Measurements from ENCODE around the gene KLLN.
"Not testable (repeated sequence)": the region's sequence is repeated elsewhere in the genome, so short reads cannot be mapped to it uniquely, and the experiment has no call there.

KLLN gene

DNA sequence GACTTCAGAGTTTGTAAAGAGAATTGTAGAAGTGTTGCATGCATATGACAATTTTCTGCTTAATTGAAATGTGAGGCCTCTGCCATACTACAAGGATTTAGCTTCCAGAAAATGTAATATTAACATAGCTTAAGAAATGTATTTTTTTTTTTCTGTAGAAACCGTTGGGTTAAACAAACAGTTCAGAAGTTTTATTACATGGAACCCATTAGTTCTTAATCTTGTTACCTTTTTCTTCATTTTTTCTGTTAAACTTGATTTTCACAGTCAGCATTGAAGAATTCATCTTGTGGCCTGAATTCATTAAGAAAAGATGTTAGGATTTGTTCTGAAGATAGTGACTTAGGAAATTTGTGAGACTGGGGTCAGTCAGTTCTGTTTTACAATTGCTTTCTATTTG is 4.9 kb upstream of the KLLN start:
- no peak for DNase-seq

DNA sequence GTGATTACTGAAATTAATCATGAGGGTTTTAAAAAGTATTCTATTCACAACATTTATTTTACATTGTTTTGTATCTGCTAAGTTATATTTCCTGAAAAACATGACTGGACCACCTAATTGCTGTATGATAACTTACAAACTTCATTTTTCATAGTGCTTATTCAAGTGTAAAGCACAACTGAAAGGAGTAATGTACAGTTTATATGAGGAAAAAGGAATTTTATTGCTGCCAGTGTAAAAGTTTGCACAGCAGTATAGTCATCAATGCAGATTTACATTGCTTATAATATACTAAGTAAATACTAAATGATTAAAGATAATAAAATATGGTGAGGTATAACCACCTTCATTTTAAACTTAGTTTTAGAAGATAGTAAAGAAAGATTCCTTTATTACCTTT is 4.1 kb upstream of the KLLN start:
- DNase-seq, result no peak

DNA sequence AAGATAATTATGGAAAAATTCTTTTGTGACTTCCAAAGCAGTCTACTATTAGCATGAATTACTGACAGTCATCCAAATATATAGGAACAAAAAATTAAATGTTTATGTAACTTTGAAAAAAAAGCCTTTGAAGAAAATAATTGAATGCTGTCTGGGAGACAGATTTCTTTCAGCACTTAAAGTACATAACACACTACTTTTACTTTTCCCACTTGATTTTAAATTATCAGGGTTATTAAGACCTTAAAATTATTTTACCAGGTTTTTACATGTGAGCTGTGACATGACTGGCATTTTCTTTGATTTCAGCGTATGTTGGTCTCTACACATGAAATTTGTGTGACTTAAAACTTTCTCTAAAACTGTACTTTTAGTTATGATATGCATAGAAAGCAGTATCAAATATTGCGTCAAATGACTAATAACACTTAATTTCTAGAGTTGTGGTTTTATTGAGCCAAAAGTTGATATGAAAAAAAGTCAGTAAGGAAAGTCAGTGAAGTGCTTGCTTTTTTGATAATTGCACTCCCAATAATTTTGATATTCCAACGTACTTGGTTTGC is 3.2 kb upstream of the KLLN start:
- no peak for DNase-seq

DNA sequence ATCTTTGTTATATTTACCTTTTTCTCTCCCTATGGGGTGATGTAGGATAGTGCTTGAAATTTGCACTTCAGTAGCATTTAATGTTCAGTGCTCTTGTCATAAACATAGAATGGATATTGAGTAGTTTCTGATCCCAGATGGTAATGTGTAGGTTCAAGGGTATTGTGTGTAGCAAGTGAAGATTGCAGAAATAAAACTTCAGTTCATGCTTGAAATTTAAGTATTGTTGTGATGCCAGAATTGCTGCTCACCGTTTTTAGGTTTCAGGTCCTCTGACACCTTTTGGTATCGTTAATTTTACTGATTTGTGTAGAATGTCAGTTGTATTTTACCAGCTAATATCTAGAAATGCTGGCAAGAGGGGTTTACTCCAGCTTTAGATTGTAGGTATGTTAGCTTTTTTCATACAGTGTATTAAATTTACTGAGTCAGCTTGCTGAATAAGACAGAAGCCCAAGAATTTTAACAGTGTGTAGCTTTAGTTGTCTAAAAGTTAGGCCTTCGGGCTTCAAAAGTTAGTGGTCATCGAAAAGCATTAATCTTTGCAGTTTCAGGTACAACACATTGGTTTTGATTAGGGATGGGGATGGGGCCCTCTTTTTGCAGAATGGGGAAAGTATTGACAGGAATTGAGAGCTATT is 2.0 kb upstream of the KLLN start:
- peak; percentile 17 for DNase-seq

DNA sequence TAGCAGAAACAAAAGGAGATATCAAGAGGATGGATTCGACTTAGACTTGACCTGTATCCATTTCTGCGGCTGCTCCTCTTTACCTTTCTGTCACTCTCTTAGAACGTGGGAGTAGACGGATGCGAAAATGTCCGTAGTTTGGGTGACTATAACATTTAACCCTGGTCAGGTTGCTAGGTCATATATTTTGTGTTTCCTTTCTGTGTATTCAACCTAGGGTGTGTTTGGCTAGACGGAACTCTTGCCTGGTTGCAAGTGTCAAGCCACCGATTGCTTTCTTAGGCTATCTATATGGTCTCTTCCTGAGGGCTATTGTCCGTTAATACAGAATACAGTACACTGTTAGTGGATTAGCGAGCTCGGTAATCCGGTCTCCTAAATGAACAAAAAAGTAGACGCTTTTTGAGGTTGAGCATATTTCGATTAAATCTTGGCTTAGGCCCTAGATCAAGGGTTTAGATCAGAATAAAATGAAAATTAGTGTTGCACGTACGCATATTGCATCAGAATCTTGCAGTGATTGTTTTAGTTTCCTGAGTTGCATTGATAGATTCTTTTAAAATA is 1.2 kb upstream of the KLLN start:
- DNase-seq, result no peak

DNA sequence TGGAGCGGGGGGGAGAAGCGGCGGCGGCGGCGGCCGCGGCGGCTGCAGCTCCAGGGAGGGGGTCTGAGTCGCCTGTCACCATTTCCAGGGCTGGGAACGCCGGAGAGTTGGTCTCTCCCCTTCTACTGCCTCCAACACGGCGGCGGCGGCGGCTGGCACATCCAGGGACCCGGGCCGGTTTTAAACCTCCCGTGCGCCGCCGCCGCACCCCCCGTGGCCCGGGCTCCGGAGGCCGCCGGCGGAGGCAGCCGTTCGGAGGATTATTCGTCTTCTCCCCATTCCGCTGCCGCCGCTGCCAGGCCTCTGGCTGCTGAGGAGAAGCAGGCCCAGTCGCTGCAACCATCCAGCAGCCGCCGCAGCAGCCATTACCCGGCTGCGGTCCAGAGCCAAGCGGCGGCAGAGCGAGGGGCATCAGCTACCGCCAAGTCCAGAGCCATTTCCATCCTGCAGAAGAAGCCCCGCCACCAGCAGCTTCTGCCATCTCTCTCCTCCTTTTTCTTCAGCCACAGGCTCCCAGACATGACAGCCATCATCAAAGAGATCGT is 690 bp upstream of the KLLN start:
- peak; percentile 82 for DNase-seq

DNA sequence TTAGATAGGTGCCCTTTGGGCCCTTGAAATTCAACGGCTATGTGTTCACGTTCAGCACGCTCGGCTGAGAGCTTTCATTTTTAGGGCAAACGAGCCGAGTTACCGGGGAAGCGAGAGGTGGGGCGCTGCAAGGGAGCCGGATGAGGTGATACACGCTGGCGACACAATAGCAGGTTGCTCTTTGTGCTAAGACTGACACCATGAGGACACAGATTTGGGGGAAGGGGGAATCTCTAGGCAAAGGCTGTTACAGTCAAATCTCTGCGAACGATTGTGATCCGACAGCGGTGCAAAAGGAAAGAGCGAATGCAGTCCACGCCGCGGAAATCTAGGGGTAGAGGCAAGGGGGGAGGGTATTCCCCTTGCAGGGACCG is 667 bp downstream of the KLLN start:
- no peak for DNase-seq

DNA sequence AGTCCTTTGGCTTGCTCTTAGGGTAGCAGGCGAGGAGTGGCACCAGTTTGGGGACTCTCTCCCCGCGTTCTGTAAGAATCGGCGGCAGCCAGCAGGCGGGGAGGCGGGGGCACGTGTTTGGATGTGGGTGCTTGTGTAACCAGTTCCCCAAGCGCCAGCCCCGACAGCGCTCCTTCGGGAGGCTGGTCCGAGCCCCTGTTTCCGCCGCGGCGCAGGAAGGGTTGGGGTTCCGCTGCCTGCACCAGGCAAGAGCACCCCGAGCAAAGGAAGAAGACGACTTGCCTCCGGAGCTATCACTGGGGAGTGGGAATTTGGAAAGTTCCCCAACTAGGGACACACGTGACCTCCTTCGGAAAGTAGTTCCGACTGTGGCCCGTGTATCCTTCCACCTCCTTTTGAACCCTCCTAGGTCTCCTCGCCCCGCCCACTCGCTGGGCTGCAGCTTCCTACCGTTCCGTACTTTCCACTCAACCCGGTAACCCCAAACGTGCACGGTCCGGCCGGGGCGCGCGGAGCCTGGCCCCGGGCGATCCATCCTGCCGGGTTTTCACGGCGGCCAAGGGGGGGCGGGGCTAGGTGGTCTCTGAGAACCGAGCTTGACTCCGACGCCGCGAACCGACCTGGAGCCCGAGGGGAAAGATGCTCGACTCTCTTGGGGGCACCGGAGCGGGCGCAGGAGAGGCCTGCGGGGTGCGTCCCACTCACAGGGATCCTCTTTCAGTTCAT is 1.2 kb downstream of the KLLN start:
- peak; percentile 98 for DNase-seq

DNA sequence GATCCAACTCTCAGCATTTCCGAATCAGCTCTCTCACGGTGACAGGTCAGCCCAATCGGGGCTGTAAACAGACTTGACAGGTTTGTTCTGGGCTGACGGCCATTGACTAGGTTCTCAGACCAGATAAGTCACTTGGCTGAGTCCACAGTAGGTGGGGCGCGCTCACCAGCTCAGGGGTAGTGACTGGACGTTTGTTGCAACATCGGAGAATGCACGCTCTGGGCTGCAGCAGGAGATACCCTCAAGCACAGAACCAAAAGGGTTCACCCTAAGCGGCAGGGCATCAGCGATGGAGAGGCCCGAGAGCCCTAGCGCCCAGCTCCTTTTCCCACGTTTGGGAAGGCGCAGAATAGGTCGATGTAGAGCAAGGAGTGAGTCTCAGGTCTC is 1.8 kb downstream of the KLLN start:
- no peak for DNase-seq

DNA sequence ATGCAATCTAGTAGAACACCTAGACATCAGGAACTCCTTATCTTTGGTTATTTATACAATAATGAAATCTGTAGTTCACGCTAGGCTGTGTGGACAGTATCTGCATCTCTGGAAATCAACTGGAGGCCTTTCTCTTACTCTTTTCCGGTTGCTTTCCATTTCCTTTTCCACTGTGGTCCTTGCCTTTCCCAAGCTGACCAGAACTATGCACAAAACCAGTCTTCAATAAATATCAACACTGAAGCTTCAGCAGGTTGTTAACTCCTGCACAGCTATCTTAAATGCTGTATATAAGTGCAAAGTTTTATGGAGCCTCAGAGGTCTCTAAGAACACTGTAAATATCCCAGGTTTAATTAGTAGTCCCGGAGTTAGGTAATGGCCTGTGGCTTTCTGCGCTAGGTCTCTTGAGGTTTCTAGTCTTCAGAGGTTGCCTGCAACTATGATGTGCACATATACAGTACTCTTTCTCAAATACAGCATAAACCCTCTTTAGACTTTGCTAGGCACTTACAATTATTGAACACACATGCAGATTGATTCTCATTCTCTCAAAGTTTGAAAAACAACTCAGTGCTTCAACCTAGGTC is 2.4 kb downstream of the KLLN start:
- no peak for DNase-seq

DNA sequence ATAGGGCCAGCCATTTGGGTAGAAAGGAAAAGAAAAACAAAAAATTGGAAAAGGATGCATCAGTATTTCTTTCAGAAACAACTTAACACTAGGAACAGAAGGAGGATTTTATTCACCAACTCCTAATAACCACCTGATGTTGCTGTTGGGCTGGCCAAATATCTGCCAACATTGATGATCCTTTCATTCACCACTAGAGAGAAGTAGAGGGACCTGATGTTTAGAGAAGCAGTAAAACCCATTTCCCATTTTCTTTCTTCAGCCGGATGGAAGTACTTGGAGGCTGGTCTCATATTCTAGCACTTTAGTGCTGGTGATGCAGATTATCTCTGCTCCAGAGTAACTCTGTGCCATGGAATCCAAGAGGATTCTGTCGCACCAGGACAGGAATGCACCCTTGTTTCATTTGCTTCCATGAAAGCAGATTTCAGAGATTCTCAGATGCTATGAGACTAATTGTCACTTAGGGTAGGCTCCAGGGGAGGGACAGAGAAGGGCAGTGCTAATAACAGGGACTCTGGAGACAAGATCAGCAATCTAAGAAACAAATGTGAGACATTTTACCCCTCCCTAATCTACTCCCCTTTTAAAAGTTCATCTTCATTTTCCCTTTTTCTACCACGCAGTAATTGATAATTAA is 3.1 kb downstream of the KLLN start:
- DNase-seq, result no peak

DNA sequence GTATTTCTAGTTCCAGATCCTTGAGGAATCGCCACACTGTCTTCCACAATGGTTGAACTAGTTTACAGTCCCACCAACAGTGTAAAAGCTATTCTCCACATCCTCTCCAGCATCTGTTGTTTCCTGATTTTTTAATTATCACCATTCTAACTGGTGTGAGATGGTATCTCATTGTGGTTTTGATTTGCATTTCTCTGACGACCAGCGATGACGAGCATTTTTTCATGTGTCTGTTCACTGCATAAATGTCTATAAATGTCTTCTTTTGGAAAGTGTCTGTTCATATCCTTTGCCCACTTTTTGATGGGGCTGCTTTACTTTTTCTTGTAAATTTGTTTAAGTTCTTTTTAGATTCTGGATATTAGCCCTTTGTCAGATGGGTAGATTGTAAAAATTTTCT is 7.7 kb downstream of the KLLN start:
- DNase-seq, result not testable (repeated sequence)

DNA sequence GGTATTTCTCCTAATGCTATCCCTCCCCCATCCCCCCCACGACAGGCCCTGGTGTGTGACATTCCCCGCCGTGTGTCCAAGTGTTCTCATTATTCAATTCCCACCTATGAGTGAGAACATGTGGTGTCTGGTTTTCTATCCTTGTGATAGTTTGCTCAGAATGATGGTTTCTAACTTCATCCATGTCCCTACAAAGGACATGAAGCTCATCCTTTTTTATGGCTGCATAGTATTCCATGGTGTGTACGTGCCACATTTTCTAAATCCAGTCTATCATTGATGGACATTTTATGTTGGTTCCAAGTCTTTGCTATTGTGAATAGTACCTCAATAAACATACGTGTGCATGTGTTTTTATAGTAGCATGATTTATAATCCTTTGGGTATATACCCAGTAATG is 8.1 kb downstream of the KLLN start:
- not testable (repeated sequence) for DNase-seq

DNA sequence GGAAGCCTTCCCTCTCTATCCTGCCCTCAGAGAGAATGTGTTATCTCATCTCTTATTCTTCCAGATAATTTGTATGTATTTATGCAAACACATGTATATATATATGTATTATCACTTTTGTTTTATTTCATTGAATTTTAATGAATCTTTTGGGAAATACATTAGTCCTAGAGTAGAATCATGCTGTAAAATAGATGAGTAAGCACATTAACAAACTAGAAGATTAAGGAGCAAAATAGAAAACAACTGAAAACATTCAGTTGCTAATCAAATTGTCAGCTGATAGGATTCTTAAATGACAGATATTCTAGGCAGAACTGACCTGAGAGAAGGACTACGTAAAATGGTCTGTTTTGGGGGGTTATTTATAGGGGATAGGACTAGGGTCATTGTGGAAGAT is 11.2 kb downstream of the KLLN start:
- no peak for DNase-seq

DNA sequence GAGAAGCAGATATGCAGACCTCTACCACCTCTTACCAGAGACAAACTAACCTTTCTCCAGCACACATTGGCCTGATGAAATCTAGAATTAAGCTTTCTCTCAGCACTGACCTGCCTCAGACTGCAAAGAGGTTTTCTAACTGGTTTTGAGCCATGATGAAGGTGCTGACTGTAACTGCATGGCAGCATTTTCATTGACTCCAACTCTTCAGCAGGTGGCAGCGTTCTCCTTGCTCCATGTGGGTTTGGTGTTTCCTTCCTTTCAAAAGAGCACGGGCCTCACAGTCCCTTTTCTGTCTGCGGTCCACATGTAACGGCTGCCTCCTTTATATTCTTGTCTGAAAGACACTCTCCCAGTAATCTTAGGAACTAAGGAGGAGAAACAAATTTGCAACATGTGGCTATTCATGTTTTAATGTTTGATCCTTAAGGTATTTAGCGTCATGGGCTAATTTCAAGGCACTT is 12.6 kb downstream of the KLLN start:
- DNase-seq, result peak; percentile 22

DNA sequence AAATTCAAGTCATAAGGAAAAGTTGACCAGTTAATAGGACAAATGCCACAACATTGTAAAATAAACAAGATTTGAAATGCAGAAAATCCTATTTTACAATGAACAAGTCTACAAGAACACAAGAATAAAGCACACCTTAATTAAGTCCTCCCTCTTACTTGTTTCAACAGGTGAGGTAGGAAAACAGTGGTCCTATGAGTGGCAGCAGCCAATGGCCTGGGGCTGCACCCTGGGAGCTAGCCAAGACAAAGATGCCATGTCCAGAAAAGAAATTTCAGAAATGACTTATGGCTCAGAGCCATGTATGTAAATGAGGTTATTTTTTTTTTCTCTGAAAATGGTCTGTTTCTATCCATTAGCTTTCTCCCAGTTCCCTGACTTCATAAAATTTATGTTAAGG is 14.3 kb downstream of the KLLN start:
- DNase-seq, result no peak

DNA sequence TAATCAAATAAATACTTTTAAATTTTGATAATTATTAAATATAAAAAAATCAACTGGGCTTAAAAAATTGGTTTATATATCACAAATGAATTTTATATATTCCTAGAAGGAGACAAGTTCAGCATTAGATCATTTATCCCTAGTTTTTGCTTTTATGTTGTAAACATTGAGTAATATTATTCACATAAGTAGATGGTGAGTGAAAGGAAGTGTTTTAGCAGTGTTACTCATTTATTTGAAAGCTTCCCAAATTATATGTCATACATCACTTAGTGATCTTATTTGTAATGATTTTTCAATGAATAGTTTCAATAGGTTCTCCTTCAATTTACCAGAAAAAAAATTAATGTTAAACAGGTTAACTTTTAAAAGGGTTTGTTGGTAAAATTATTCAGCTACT is 15.8 kb downstream of the KLLN start:
- no peak for DNase-seq

DNA sequence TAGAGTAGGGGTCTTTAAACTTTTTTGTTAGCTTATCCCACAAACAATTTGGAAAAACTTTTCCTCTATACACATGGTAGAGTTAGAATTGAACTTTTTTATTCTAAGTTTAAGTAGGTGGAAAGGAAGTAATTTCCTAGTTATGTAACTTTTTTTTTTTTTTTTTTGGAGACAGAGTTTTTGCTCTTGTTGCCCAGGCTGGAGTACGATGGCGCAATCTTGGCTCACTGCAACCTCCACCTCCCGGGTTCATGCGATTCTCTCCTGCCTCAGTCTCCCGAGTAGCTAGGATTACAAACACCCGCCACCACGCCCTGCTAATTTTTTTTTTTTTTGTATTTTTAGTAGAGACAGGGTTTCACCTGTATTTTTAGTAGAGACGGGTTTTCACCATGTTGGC is 16.6 kb downstream of the KLLN start:
- DNase-seq, result not testable (repeated sequence)

DNA sequence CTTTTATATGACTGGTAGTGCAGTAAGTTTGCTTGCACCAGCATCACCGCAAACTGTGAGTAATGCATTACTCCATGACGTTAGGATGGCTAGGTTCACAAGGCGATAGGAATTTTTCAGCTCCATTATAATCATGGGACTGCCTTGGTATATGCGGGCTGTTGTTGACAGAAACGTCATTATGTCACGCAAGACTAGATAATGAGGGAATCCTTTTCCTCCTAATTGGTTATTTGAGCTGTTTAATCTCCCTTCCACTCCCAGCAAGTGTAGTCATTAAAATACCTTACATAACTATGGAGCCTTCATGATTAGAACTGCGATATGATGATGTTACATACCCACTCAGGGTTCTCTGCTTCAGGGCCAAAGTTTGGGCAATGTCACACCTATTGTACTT is 17.3 kb downstream of the KLLN start:
- DNase-seq, result no peak

DNA sequence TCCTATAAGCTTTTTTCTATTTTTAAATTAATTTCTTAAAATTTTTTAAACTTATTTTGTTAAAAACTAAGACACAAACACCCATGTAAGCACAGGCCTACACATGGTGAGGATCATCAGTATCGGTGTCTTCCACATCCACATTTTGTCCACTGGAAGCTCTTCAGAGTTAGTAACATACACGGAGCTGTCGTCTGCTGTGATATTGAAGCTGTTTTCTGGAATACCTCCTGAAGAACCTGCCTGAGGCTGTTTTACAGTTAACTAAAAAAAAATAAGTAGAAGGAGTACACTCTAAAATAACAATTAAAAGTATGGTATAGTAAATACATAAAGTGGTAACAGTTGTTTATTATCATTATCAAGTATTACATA is 17.7 kb downstream of the KLLN start:
- DNase-seq, result no peak

DNA sequence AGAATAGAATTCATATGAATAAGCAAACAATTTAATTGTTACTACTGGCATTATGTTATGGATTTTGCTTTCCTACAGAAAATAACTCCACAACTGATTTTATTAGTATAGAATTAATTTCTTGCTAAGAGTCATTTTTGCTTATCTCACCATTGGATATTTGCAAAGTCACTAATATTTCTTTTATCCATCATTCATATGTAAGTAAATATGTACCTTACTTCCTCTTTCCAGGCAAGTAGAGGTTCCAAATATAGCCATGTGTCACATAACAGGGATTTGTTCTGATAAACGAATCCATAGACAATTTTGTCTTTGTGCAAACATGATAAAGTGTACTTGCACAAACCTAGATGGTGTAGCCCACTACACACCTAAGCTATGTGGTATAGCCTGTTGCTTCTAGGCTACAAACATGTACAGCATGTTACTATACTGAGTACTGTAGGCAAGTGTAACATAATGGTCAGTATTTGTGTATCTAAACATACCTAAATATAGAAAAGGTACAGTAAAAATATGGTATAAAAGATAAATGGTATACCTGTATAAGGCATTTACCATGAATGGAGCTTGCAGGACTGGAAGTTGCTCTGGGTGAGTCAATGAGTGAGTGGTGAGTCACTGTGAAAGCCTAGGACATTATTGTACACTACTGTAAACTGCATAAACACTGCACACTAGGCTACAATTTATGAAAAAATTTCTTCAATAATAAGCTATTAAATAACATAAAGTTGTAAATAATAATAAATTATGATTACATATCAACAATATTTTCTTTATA is 18.3 kb downstream of the KLLN start:
- no peak for DNase-seq

DNA sequence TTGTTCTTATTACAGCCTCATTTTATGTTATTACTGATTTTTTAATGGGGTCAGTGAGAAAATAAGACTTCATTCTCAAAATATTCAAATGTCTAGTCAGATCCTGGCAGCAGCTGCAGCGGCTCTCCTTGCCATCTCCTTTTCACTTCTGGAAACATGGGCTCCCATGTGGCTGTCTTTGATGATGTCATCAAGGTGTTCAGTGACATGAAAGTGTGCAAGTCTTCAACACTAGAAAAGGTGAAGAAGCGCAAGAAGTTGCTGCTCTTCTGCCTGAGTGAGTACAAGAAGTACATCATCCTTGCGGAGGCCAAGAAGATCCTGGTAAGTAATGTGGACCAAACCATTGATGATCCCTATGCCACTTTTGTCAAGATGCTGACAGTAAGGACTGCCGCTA is 19.6 kb downstream of the KLLN start:
- no peak for DNase-seq

Data from right kidney (tissue), 1 donor.